Measurements from ENCODE around the gene TMEM39B.

DNA sequence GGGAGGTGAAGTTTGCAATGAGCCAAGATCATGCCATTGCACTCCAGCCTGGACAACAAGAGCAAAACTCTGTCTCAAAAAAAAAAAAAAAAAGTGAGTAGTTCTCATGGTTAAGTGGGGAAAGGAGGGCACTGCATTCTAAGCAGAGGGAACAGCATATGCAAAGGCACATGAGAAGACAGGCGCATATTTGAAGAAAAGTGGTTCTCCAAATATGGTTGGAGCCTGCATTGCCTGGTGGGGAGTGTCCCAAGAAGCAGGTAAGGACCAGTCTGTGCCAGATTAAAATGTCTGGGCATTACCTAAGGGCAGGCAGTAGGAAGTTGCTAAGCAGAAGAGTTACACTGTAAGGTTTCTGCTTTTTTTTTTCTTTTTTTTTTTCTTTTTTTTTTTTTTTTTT, 32.6 kb downstream of the TMEM39B start:
- no peak for TF ChIP-seq CTCF (conservative IDR thresholded peaks at IDR 0.05; ENCODE audit: low read depth, low read length)
- no peak for TF ChIP-seq MAFK (IDR thresholded peaks at IDR 0.05; ENCODE audit: low read depth, low read length)
- no peak for TF ChIP-seq NFE2L2 (IDR thresholded peaks at IDR 0.05; ENCODE audit: low read depth, low read length)
- no peak for TF ChIP-seq RAD21 (IDR thresholded peaks at IDR 0.05; ENCODE audit: low read length)
- no peak for TF ChIP-seq CHD1 (IDR thresholded peaks at IDR 0.05; ENCODE audit: low read depth, low read length)
- TF ChIP-seq POLR2A (IDR thresholded peaks at IDR 0.05; ENCODE audit: low read depth, low read length), result no peak
- TF ChIP-seq SMC3 (IDR thresholded peaks at IDR 0.05; ENCODE audit: low read depth, low read length), result no peak
- TF ChIP-seq, protein P1, sequence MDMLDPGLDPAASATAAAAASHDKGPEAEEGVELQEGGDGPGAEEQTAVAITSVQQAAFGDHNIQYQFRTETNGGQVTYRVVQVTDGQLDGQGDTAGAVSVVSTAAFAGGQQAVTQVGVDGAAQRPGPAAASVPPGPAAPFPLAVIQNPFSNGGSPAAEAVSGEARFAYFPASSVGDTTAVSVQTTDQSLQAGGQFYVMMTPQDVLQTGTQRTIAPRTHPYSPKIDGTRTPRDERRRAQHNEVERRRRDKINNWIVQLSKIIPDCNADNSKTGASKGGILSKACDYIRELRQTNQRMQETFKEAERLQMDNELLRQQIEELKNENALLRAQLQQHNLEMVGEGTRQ (IDR thresholded peaks at IDR 0.05; ENCODE audit: low read depth, low read length), result no peak
- no peak for TF ChIP-seq MAZ (IDR thresholded peaks at IDR 0.05; ENCODE audit: borderline replicate concordance, low read depth, low read length)
- TF ChIP-seq CEBPB (IDR thresholded peaks at IDR 0.05; ENCODE audit: low read depth, low read length), result no peak
- TF ChIP-seq, protein P2, sequence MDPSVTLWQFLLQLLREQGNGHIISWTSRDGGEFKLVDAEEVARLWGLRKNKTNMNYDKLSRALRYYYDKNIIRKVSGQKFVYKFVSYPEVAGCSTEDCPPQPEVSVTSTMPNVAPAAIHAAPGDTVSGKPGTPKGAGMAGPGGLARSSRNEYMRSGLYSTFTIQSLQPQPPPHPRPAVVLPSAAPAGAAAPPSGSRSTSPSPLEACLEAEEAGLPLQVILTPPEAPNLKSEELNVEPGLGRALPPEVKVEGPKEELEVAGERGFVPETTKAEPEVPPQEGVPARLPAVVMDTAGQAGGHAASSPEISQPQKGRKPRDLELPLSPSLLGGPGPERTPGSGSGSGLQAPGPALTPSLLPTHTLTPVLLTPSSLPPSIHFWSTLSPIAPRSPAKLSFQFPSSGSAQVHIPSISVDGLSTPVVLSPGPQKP (IDR thresholded peaks at IDR 0.05; ENCODE audit: borderline replicate concordance, low read depth, low read length), result no peak
- no peak for TF ChIP-seq RFX5 (IDR thresholded peaks at IDR 0.05; ENCODE audit: low read depth, low read length)

Data from IMR-90 (cell line).